Suprapubic skin (tissue), 3 donors: ENCODE measurements around the gene ULK4.

Experiments used
- POLR2A ChIP-seq, 2 donors: fragments of 450-650 bp; IDR thresholded peaks; one replicate each; pipeline ENCODE4 v1.6.1; 2017; ENCODE audit warnings: antibody characterized with exemption in 2 of 2, mild to moderate bottlenecking in 2 of 2, moderate library complexity in 2 of 2
- TF ChIP-seq, protein P1 (sequence below), 2 donors: fragments of 200-600 bp in 1 of 2; fragments of 450-650 bp in 1 of 2; sonication (generic) in 1 of 2; IDR thresholded peaks; one replicate each; pipeline ENCODE4 v1.5.1; 2016 to 2019; ENCODE audit warnings: antibody characterized with exemption in 2 of 2, mild to moderate bottlenecking in 1 of 2, moderate library complexity in 1 of 2

GRCh38 chr3:41307065-41307464 lies 654.8 kb downstream of the ULK4 start:
- TF ChIP-seq, protein P1, sequence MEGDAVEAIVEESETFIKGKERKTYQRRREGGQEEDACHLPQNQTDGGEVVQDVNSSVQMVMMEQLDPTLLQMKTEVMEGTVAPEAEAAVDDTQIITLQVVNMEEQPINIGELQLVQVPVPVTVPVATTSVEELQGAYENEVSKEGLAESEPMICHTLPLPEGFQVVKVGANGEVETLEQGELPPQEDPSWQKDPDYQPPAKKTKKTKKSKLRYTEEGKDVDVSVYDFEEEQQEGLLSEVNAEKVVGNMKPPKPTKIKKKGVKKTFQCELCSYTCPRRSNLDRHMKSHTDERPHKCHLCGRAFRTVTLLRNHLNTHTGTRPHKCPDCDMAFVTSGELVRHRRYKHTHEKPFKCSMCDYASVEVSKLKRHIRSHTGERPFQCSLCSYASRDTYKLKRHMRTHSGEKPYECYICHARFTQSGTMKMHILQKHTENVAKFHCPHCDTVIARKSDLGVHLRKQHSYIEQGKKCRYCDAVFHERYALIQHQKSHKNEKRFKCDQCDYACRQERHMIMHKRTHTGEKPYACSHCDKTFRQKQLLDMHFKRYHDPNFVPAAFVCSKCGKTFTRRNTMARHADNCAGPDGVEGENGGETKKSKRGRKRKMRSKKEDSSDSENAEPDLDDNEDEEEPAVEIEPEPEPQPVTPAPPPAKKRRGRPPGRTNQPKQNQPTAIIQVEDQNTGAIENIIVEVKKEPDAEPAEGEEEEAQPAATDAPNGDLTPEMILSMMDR (IDR thresholded peaks at IDR 0.05), result no peak
- no peak for TF ChIP-seq POLR2A (IDR thresholded peaks at IDR 0.05)
